A549 treated with GW870086 at 1 μM for 4 hours (cell line): ENCODE data around the gene GMCL2. TPM values are rescaled to one million over a fixed set of nuclear protein-coding genes. Genes with fewer than 3 reads are reported as not detected.

ENCODE experiments used
- total RNA-seq: library from RNA; stranded (reverse); fragments of 200-300 nt; extraction: Qiagen RNA extraction; gene quantifications from 5 replicates; pipeline ENCODE4 v1.2.3, GENCODE V29; 2022; ENCODE audit warnings: low read depth

The GMCL2 gene, protein sequence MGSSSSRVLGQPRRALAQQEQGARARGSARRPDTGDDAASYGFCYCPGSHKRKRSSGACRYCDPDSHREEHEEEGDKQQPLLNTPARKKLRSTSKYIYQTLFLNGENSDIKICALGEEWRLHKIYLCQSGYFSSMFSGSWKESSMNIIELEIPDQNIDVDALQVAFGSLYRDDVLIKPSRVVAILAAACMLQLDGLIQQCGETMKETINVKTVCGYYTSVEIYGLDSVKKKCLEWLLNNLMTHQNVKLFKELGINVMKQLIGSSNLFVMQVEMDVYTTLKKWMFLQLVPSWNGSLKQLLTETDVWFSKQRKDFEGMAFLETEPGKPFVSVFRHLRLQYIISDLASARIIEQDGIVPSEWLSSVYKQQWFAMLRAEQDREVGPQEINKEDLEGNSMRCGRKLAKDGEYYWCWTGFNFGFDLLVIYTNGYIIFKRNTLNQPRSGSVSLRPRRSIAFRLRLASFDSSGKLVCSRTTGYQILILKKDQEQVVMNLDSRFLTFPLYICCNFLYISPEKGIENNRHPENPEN
- not detected in 5 replicates for total RNA-seq

DNA sequence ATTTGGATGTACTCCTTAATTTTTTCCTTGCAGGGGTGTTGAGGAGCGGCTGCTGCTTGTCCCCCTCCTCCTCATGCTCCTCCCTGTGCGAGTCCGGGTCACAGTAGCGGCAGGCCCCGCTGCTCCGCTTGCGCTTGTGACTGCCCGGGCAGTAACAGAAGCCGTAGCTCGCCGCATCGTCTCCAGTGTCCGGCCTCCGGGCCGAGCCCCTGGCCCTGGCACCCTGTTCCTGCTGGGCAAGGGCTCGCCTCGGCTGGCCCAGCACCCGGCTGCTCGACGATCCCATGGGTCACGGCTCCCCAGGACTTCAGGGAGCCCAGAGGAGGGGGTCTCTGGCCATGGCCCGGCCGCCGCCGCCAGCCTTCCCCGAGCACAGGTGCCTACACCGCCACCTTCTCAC is at the start of gene GMCL2:
TSS of gene GMCL2 (minus strand) at position 358 of the 400 bp plus-strand sequence. CDS start at position 286, 72 bp downstream.

DNA sequence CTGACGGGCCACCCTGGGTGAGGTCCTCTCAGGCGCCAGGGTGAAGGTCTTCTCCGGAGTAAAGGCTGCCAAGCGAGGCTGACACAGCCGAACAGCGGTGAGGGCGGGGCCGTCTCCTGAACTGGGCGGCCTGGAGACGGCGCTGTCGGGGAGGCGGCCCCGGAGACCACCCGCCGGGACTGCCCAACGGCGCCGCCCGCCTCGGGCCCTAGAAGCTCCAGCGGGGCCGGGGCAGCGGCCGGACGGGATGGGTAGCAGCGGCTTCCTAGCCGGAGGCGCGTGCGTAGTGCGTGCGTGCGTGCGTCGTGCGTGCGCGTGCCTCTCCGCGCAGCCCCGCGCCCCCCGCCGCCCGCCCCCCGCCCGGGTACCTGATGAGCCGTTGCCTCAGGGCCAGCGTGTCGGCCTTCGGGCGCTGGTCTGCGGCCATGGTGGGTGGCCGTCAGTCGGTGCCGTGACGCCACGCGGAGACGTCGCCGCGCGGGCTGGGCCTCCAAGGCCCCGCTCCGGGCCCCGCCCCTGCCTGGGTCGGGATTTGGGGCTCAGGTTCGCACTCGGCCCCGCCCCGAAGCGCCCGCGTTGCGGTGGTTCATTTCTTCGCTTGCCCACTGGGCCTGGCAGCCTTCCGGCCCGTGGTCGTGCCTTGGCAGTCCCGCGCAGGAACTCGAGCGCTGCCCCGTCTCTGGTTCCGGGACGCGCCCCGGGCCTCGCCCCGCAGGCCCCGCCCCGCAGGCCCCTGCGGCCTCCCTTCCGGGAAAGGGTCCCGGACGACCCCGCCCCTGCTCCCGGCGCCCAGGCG is 45.2 kb upstream of the GMCL2 start, which contains the start of gene PHYKPL:
TSS of gene PHYKPL (minus strand) at position 679 of the 796 bp plus-strand sequence. CDS start at position 427, 252 bp downstream.

DNA sequence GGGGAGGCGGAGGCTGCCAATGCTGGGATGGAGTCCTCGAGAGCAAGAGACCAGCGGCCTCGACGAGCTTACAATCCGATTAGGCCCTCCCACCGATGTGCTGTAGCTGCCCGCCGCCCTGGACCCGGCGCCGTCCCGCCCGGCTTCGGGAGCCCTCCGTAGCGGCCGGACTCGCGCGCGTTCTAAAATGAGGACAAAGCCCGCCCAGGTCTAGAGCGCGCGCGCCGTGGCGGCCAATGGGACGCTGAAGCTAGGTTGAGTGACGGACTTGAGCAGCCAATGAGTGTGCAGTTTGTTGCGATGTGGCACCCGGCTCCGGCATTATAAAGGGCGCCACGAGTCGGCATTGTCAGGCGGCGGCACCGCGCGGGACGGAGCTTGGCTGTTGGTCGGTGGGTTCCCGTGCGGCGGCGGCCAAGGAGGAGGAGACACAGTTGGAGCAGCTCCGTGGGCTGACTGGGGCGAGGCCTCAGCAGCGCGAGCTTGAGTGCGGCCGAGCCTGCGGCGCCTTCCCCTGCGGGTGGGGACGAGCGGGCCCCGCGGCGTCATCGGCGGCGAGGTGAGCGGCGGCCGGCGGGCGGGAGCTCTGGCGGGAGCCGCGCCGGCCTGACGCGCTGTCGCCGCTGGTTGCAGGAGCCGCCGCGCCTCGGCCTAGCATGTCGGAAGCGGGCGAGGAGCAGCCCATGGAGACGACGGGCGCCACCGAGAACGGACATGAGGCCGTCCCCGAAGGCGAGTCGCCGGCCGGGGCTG is 17.2 kb upstream of the GMCL2 start, which contains the start of gene HNRNPAB:
TSS of gene HNRNPAB (plus strand) at position 352 of the 753 bp plus-strand sequence. CDS start at position 657, 305 bp downstream.

DNA sequence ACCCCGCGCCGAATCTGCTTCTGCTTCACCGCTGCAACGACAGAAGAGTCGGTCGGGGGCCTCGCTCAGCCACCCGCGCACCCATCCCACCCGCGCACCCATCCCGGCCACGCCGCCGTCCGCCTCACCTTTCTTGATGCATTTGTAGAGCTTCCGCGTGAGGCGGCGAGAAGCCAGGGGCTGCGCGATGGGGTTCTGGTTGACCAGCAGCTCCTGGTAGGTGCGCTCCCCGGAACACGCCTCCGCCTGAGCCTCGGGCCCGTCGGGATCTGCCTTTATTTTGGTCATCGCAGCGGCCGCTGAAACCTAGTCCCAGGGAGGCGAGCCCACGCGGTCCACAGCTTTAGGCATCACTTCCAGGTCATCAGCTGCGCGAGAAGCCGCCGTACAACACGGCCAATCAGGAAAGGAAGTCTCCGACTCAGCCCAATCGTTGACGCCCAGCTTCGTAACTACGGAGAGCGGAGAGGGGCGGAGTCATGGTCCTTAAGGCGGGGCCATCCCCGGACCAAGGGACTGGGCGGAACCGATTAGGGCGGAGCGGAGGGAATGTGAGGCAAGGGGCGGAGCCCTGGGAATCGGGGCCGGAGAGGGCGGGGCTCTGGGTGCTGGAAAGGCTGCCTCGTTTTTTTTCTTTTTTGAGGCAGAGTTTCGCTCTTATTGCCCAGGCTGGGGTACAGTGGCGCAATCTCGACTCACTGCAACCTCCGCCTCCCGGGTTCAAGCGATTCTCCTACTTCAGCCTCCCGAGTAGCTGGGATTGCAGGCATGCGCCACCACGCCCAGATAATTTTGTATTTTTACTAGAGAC is 33.4 kb downstream of the GMCL2 start, which contains the start of gene NHP2:
TSS of gene NHP2 (minus strand) at position 356 of the 811 bp plus-strand sequence. CDS start at position 288, 68 bp downstream.

Other genes with a start within 250 kb of the GMCL2 start
- gene PROP1, start 191.1 kb downstream of the GMCL2 start, total RNA-seq, result 0.19 TPM in 1 of 5 replicates, not detected in the others
- 0.67 to 1.00 TPM (median 0.86 TPM) in 5 replicates for gene N4BP3, start 73.8 kb downstream of the GMCL2 start, total RNA-seq
- gene RMND5B, start 56.4 kb downstream of the GMCL2 start, total RNA-seq, result 22.3 to 30.9 TPM (median 29.4 TPM) in 5 replicates
- gene NHP2, start 33.5 kb downstream of the GMCL2 start, total RNA-seq, result 380 to 478 TPM (median 408 TPM) in 5 replicates
- 312 to 335 TPM (median 319 TPM) in 5 replicates for gene HNRNPAB, start 17.2 kb upstream of the GMCL2 start, total RNA-seq
- 4.3 to 9.8 TPM (median 8.3 TPM) in 5 replicates for gene PHYKPL, start 45.4 kb upstream of the GMCL2 start, total RNA-seq